ENCODE data around the gene GPSM1.

Gene GPSM1

GRCh38 chr9:136292026-136292538, 35.3 kb upstream of the GPSM1 start:
- no peak for DNase-seq

DNA sequence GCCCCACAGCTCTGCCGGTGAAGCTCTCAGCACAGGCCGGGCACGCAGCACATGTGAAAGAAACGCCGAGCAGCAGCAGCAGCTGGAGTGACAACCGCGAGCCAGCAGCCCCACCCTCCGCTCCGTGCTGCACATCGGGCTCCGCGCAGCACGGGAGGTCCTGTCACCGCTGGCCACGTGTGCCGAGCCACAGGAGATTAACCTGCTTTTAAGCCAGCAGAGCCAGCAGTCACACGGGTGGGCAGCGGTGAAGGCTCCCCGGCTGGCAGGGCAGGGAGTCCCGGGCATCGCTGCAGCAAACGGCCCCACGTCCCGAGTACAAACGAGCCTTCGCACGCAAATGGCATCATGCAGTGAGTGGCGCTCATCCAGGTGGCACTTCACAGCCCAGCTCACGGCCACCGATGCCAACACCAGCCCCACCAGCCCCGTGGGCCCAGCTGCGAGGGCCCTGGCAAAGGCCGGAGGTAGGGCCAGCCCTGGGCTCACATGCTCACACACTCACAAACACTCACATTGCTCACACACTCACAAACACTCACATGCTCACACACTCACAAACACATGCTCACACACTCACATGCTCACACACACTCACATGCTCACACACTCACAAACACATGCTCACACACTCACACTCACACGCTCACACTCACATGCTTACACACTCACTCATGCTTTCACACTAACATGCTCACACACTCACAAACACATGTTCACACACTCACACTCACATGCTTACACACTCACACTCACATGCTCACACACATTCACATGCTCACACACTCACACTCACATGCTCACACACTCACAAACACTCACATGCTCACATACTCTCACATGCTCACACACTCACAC, 34.5 kb upstream of the GPSM1 start:
- DNase-seq = no peak

DNA sequence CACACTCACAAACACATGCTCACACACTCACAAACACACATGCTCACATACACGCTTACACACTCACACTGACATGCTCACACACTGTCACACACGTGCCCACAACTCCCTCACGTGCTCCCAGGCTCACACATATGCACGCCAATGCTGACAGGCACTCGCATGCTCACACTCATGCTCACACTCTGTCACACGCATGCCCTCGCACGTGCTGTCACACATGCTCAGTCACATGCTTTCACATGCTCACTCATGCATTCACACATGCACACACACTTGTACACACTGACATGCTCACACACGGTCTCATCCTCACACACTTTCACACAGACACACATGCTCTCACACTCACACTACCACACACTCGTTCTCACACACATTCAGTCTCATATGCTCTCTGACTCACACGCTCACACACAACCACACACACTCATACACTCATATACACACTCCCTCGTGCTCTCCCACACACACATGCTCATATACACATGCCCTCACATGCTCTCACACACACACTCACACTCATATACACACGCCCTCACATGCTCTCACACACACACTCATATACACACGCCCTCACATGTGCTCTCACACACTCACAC, 33.8 kb upstream of the GPSM1 start:
- DNase-seq = no peak

- no peak for DNase-seq
Measured at GRCh38 chr9:136294437-136294836, 32.9 kb upstream of the GPSM1 start.

GRCh38 chr9:136295055-136295454, 32.3 kb upstream of the GPSM1 start:
- no peak for DNase-seq

DNA sequence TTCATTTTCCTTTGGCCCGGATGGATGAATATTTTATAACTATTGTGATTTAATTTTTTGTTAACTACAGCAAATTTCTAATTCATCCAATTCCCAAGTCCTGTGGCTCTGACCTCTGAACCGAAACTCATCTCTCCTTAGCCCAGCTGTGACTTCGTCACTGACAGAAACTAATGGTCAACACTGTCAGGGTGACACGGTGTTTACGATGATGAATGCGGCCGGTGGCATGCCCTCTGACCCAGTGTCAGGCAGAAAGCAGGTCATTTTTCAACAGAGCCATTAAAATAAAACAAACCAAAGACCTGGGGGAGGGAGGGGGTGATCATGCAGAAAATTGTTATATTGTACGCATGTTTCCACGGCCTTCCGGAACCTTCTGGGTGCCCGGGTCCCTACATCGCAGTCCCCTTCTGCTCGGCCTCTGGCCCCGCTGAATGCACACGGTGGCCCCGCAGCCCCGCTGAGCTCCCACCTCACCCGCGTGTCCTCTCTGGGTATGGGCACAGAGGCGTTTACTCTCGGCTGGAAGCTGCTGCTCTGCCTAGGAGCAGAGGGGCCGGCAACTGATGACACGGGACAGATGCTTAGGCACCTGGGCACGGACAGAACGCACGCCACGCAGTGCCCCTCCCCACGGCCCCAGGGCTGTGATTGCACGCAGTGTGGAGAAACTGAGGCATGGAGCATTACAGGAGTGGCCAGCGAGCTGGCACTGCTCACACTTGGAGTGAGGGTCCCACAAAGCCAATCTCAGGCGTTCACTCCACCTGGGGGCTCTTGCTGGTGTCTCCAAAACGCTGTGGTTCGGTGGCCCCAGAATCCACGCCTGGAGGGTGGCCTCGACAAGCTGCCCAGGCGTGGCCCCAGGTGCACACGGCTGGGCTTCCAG, 31.6 kb upstream of the GPSM1 start:
- DNase-seq = no peak

GRCh38 chr9:136296434-136297015, 30.8 kb upstream of the GPSM1 start:
- no peak for DNase-seq

GRCh38 chr9:136297016-136297691, 30.2 kb upstream of the GPSM1 start:
- no peak for DNase-seq

GRCh38 chr9:136297766-136298735, 29.3 kb upstream of the GPSM1 start:
- no peak for DNase-seq

DNA sequence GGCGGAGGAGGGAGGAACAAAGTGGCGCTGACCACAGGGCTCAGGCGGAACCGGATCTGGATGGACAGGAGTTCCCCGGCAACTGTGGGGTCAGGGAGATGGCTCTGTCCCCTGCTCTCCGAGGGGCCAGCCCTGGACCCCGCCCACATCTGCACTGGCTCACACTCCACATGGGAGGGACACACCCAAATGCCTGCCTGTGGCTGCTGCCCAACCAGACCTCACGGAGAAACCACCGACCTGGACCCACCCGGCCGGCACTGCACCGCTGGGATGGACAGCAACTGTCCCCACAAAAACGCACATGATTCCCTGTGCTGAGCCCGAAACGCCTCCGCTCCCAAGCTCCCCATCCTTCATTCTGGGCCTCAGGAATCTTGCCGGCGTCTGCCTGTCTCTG, 28.2 kb upstream of the GPSM1 start:
- no peak for DNase-seq

- DNase-seq = no peak
Measured at GRCh38 chr9:136299541-136299940, 27.8 kb upstream of the GPSM1 start.

DNA sequence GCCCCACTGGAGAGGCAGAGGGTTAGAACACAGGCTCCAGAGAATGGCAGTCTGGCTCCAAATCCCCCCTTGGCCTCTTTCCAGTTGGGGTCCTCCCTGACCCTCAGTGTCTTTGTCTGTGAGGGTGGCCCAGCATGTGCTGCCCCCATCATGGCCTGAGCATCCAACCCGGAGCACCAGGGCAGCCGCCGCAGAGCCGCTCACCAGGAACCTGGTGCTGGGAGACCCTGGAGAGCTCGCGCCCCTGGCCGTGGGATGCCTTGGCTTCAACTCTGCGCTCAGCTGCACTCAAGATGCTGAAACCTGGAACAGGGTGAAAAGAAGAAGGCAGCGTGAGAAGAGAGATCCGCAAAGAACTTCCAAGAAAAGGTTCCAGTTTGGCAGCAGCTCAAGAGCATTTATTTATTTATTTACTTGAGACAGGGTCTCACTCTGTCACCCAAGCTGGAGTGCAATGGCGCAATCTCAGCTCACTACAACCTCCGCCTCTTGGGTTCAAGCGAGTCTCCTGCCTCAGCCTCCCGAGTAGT, 27.3 kb upstream of the GPSM1 start:
- no peak for DNase-seq

DNA sequence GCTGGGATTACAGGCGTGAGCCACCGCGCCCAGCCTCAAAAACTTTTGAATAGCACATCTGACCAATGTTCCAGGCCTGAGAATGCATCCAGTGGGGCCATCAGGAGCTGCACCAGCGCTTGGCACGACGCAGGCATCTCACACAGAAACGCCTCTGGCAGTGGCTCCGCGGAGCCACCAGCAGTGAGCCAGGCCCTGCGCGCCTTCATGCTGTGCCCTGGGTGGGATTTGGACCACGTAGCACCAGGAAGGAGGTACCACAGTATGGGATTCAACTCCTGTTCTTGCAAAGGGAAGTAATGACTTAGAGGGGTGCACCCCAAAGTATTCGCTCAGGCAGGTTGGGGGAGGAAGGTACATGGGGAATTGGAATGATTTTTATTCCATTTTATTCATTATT, 26.5 kb upstream of the GPSM1 start:
- no peak for DNase-seq

- no peak for DNase-seq
Measured at GRCh38 chr9:136302527-136302926, 24.8 kb upstream of the GPSM1 start.

DNA sequence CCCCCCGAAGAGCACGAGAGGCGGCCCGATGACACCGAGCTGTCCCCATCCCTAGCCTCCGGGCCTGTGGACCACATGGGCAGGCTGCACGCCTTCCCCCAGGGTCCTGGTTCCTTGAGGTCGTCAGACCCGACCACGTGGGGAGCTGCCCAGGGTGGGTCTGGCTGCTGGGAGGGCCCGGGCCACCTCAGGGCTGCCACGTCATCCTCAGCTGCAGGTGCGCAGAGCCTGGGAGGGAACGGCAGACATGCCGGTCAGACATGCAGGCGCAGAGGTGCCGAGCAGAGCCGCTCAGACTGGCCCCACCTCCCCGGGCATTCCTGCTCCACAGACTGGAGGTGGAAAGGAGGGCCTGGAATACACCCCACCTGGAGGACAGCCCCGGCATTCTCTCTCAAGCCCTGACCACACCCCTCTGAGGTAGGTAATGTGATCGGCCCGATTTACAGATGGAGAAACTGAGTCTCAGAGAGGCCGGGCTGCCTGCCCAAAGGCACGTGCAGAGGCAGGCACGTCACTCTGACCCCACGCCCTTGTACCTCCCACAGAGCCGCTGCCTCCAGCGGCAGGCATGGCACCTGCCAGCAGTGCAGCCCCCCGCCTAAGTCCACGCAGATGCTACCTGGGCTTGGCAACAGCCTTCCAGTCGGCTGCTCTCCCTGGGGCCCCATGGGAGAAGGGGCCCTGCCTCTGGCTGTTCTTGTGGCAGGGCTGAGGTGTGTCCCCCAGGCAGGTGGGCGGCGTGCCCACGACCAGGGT, 24.1 kb upstream of the GPSM1 start:
- no peak for DNase-seq

DNA sequence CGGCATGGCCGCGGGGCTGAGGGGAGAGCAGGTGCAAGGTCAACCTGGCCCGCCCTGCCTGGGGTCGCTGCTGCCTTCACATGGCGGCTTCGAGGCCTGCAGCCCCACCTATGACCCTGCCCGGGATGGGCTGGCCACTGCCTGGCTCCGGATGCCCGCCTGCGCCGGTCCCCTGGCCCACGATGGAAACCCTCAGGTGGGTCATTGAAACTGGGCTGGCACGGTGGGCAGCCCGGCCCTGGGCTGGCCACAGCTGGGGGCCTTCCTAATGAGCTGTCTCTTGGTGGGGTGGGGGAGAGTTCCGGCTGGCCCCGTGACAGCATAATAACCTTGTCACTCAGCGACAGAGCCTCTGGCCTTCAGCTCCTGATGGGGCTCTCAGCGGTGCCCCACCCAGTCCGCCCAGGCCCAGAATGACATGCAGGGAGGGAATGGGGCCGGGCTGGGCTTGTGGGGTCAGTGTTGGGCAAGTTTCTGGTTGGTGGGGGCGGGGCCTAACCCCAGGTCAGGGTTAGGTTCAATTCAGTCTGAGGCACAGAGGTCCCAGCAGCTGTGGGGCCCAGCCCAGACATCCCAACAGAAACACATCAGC, 23.4 kb upstream of the GPSM1 start, which contains the start of gene CCDC187:
TSS of gene CCDC187 (minus strand) at position 270 of the 592 bp plus-strand sequence. CDS start at position 6, 264 bp downstream.
- no peak for DNase-seq

GRCh38 chr9:136304456-136304855, 22.9 kb upstream of the GPSM1 start:
- no peak for DNase-seq

- no peak for DNase-seq
Measured at GRCh38 chr9:136304981-136305380, 22.4 kb upstream of the GPSM1 start.

- no peak for DNase-seq
Measured at GRCh38 chr9:136305804-136306203, 21.5 kb upstream of the GPSM1 start.

Data from stimulated activated CD4-positive, alpha-beta T cell treated with anti-CD3 and anti-CD28 coated beads, Interleukin-4, amount 100 ng/mL, for 4 hours (primary cell).